HG03442 (cell line): ENCODE measurements around the gene HS1BP3.
A peak's percentile ranks its signal among the peaks of the same experiment; 100 is the strongest.

Source experiments
- ATAC-seq: cut with Tn5 transposase; IDR thresholded peaks from one replicate; pipeline ENCODE4 v1.9.1; 2021; ENCODE audit warnings: mild to moderate bottlenecking, moderate library complexity; ENCODE audit not compliant: unreplicated experiment

The HS1BP3 gene

GRCh38 chr2:20647211-20647610 lies 3.7 kb downstream of the HS1BP3 start:
- ATAC-seq: no peak

DNA sequence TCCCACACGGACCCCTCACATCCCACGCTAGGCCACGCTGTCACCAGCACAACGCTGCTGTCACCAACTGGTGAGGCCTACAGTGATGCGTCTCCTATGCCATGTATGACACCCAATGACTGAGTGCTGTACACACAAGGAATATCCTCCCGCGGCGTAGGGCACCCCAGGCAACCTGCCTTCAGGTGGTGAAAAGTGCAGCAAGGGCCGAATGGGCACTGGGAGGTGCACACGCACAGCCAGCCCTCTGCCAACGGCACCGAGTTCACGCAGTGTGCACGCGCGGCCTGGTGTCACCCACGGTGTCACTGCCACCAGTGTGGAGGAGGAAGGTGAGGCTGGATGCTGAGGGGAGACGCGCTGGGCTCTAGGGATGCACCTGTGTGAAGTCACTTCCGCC lies 4.5 kb downstream of the HS1BP3 start:
- ATAC-seq: no peak

DNA sequence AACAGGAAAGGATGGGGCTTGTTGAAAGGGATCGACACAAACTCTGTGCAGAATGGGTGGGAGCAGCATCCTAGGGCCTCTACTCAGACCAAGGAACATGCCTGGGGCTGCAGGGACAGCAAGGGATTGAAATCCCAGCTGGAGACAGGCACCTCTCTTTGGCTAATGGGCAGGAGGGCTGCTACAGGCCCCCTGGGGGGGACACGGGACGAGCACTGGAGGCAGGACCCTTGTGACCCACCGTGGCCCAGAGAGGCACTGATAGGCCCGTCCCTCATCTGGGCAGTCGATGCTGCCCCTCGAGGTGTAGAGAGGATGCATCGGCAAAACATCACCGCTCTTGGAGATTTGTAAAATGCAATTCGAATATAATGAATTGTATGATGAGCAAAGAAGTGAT lies 5.1 kb downstream of the HS1BP3 start:
- no peak for ATAC-seq

- ATAC-seq: no peak
Measured at GRCh38 chr2:20645301-20645701, 5.6 kb downstream of the HS1BP3 start.

GRCh38 chr2:20643826-20644225 lies 7.1 kb downstream of the HS1BP3 start:
- ATAC-seq: no peak

GRCh38 chr2:20643060-20643459 lies 7.8 kb downstream of the HS1BP3 start:
- ATAC-seq: no peak

DNA sequence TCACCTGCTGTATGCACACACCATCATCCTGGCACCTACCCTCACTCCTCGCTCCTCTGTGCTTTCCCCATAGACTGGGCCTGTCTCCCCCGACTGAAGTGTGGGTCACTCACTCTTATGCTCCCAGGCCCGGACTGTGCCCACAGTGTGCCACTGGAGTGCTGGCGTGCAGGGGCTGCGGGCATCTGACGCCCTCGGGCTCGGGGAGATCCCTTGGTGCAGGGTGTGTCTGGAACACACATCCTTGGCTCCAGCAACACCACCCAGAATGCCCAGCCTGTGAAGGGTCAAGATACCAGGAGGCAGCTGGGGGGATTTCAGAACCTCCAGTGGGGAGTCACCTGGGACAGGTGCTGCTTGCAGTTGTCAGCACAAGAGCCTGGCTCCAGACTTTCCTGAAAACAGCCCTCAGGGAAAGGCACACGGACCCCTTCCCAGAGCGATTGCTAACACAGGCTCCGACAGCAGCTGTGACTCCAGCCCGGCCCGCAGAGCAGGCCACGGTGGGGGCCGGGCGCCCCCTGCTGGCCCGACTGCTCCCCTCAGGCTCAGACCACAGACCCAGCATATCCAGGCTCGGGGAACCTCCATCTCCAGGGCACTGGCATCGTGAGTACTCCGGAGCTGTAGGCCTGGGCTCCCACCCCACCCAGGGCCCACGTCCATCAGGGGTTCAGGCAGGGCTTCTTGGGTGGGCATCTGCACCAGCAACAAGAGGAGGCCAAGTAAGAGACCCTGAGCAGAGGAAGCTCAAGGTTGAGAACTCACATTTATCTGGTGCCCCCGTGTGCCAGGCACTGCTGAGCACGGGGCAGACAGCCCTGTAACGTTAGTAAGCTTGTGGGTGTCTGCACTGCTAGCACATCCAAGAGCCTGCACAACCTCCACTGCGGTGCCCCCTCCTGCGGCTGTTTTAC lies 8.6 kb downstream of the HS1BP3 start:
- peak; percentile 97 for ATAC-seq

- ATAC-seq: no peak
Measured at GRCh38 chr2:20641123-20641985, 9.5 kb downstream of the HS1BP3 start.

DNA sequence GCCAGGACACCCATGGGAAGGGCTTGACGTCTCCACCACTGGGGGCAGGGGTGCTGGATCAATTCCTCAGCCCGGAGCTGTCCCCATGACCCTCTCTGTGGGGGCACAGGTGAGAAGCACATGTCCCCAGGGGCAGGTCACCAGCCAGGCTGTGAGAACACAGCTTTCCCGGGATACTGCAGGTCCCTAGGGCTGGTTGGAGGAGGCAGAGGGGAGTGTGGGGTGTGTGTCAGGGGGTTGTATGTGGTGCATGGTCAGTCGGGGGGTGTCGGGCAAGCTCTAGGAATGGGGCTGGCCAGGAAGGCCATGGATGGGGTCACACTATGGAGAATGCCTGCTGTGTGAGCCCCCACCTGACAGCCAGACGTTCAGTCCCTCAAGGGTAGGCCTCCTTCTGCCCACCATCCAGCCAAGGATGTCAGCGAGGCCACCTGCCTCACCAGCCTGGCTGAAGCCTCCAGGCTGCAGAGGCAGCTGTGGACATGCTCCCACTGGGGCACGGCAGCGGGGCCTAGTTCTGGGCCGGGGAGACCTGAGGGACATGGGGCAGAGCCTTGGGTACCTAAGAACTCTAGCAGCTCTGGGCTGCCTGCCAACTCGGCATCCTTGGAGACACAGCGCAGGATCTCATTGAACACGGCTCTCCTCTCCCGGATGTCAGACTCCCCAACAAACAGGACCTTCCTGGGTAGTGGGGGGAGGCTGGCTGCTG lies 10.3 kb downstream of the HS1BP3 start:
- ATAC-seq: no peak

DNA sequence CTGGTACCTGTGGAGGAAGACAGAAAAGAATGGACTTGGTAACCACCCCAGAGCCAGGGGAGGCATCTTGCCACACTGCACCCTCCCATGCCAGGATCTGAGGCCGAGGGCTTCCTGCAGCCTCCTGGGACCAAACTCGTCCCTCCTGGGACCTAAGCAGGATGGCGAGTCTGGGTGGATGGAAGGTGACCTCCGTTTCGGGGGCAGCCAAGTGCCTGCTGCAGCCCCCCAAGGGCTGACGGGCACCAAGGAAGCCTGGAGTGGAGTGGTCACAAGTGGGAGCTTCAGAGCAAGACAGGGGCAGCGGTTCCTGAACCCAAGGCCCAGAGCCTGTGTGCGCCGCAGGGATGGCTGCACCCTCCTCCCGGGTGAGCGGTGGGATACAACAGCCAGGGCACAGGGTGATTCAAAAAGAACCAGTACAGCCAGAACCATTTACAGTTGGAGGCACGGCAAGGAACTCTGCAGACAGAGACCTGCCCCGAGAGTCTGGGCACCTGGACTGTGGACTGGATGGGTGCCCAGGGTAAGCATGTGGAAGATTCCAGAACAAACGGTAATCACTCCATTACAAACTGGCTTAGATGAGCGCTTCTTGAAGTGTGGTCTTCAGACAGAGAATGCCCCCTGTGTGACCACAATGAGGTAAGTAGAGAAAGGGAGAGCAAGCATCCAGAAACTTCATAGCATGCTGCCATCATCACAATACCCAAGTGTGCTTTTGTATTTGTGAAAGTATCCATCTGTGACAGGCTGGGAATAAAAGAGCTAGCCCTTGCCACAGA lies 12.1 kb downstream of the HS1BP3 start:
- ATAC-seq: no peak

DNA sequence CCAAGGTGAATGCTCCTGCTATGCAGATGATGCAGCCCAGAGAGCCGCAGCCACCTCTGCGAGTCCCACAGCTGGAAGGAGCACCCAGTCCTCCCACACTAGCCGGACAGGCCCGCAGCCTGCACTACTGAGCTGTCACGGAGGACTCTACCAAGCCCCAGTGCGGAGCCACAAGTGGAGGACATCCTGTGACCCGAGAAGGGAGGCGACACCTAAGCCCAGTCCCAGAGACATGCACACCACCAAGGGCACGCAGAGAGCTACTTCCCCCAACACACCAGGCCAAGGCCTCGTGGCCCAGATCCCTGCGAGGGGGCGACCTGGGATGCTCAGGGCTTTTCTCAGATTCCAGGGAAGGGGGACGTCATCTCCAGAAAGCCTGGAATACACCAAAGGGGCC lies 12.9 kb downstream of the HS1BP3 start:
- ATAC-seq: no peak

GRCh38 chr2:20637147-20637546 lies 13.8 kb downstream of the HS1BP3 start:
- ATAC-seq: no peak

GRCh38 chr2:20635675-20636584 lies 15.0 kb downstream of the HS1BP3 start:
- peak; percentile 76 for ATAC-seq

DNA sequence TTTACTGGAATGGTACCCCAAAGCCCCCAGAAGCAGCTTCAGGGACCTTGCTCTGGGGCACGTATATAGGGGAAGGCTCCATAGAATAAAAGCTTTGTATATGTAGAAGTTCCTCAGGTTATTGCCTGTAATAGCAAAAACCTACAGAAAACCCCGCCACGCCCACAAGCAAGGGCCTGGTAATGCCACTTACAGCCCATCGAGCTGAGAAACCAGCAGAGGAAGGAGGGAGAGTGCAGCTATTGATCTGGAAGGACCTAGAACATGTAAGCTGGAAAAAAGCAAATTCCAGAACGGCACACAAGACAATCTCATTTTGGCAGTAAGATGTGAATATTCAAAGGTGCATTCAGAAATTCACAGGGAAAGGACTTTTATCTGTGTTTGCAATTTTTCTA lies 15.8 kb downstream of the HS1BP3 start:
- no peak for ATAC-seq

DNA sequence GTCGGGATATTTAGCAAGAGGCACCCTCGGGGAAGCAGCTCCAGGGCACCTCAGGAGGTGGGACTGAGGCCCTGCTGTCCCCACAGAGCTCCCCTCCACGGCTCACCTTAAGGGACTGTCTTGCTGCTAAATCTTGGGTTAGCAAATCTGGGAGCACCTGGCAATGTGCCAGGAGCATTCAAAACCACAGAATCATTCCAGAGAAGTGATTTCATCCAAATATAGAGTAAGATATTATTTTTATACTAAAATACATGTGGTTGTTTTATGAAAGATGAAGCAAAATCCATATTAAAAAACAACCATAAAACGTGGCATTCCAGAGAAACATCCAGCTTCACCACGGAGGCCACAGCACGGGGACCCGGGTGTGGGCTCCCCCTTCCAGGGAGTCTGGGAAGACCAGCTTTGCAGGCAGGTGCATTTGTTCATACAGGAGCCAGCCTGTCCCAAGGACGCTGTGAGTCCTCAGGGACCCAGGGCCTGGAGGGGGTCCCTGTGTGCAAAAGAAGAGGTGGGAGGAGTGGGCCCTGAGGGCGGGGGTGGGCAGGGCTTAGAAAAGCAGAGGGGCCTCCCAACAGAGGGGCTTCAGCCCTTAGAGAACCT lies 16.3 kb downstream of the HS1BP3 start:
- ATAC-seq: no peak

DNA sequence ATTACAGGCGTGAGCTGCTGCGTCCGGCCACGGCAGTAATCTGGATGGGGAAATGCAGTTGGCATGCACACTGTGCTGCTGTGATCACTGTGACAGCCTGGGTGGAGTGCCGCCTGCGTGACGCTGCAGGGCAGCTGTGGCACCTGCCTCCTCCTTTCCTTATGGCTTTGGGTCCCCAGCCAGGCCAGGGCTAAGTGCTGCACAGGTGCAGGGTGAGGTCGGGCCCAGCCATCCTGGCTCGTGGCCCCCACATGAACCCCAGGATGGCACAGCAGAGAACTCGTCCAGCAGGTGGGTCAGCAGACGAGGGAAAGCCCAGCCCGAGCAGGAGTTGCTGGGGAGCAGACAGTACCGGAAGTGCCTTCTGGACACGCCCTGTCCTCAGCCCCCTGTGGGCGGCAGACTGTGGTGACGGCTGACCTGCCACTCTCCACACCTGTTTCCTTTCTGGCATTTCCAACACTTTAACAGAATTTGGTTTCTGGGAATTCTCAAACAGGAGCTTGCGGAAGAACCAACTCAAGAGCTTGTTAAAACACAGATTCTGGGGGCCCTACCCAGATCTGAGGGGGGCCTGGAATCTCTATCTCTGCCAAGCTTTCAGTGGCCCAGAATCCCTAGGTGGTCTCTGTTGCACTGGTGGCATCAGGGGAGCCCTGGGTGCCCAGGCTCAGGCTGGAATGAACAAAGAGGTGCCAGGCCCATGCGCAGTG lies 16.9 kb downstream of the HS1BP3 start:
- ATAC-seq: no peak

- no peak for ATAC-seq
Measured at GRCh38 chr2:20633001-20633400, 17.9 kb downstream of the HS1BP3 start.

DNA sequence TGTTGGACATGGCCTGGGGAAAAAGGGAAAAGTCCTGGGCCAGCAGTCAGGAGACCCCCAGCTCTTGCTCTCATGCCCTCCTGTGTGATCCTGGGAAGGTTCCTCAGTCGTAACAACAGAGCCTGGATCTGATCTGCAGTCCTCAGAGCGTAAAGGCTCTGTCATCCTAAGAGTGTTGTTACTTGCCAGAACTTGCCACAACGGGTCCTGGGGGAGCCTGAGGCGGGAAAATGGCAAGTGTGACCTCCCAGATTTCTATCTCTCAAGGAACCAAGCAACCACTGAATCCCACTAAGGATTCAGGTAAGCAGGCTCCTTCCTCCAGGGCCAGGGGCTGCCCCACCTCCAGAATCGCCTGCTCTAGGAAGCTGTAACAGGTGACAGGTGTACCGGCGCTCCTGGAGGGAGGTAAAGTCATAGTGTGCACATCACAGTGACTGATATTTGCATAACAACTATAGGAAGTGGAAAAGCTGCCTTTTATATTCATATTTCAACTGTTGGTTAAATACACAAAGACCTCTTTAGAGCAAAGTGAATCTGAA lies 18.4 kb downstream of the HS1BP3 start:
- no peak for ATAC-seq
